SK-N-SH (cell line): ENCODE data around the gene SAMD8.

Experiments
- CTCF ChIP-seq: fragments of 200-600 bp; sonication (generic); IDR thresholded peaks from 2 replicates; pipeline ENCODE4 v1.6.1; 2017; ENCODE audit warnings: antibody characterized with exemption, mild to moderate bottlenecking, moderate library complexity
- MAX ChIP-seq: IDR thresholded peaks from 2 replicates; pipeline ENCODE4 v1.4.0; 2012; ENCODE audit warnings: low read depth
- MXI1 ChIP-seq: IDR thresholded peaks from 2 replicates; pipeline ENCODE4 v1.6.1; 2012; ENCODE audit warnings: mild to moderate bottlenecking, low read depth, low read length, improper control_type of control experiment
- NRF1 ChIP-seq: IDR thresholded peaks from 2 replicates; pipeline ENCODE4 v1.6.1; 2012; ENCODE audit warnings: low read depth, mild to moderate bottlenecking, low read length
- SIN3A ChIP-seq: IDR thresholded peaks from 2 replicates; pipeline ENCODE4 v1.6.1; 2012; ENCODE audit warnings: low read depth, mild to moderate bottlenecking, low read length, moderate library complexity, borderline replicate concordance
- SMC3 ChIP-seq: IDR thresholded peaks from 2 replicates; pipeline ENCODE4 v1.6.1; 2012; ENCODE audit warnings: low read depth, low read length, improper control_type of control experiment
- TEAD4 ChIP-seq: IDR thresholded peaks from 2 replicates; pipeline ENCODE4 v1.4.0; 2012; ENCODE audit warnings: mild to moderate bottlenecking, borderline replicate concordance; ENCODE audit not compliant: insufficient read depth

GRCh38 chr10:75098902-75099673 lies 12.4 kb upstream of the SAMD8 start:
- TF ChIP-seq MXI1 (no peak), CTCF (no peak), TEAD4 (no peak), SIN3A (no peak), SMC3 (no peak), NRF1 (no peak), MAX (no peak)
